HepG2 (cell line): Measurements from ENCODE around the gene ITIH2.

Experiments used
- AGO2 ChIP-seq: fragments of 200-400 bp; formaldehyde crosslinking; optimal IDR thresholded peaks from 2 replicates; pipeline ENCODE3; 2017; ENCODE audit warnings: mild to moderate bottlenecking, low read depth, low read length, moderate library complexity
- NFE2L2 ChIP-seq: fragments of 150-350 bp; IDR thresholded peaks from 2 replicates; pipeline ENCODE4 v1.6.1; 2014; ENCODE audit warnings: low read length
- SP1 ChIP-seq, 2 experiments: fragments of 450-650 bp in 1 of 2; sonication (generic) in 1 of 2; formaldehyde crosslinking in 1 of 2; IDR thresholded peaks; 2 replicates each; pipeline versions ENCODE4 v1.4.0 to v1.6.1; 2016 to 2020; ENCODE audit warnings: missing genetic modification reagents in 1 of 2

GRCh38 chr10:7702288-7702812, 766 bp upstream of the ITIH2 start:
- TF ChIP-seq AGO2 (peak; percentile 8), NFE2L2 (no peak), SP1 (IDR thresholded peaks at IDR 0.05) (no peak), SP1 (CRISPR knock-in tag; IDR thresholded peaks at IDR 0.05) (no peak)
